DND-41 (cell line): ENCODE data around the gene RUFY3.

ENCODE experiments used
- ATAC-seq: fragments of 200-7000 bp; cut with Tn5 transposase; 3 replicates; pipeline ENCODE4 v1.9.1; 2021; ENCODE audit warnings: low read depth; ENCODE audit not compliant: insufficient read depth
- DNase-seq: peaks from one replicate; pipeline ENCODE4 v3.0.0-alpha.2; 2020
- H2AFZ ChIP-seq: 2 replicates; pipeline ENCODE4 v1.6.0; 2012; ENCODE audit warnings: low read depth, low read length
- H3K27ac ChIP-seq: 2 replicates; pipeline ENCODE4 v1.5.1; 2012; ENCODE audit warnings: low read length, inconsistent platforms
- H3K27me3 ChIP-seq: fragments of 200-600 bp; sonication (generic); 2 replicates; pipeline ENCODE4 v1.6.0; 2012; ENCODE audit warnings: low read length, mild to moderate bottlenecking, inconsistent platforms; ENCODE audit not compliant: insufficient read depth, poor library complexity
- H3K36me3 ChIP-seq: 2 replicates; pipeline ENCODE4 v1.5.1; 2012; ENCODE audit warnings: low read length, inconsistent platforms; ENCODE audit not compliant: insufficient read depth
- H3K4me1 ChIP-seq: 2 replicates; pipeline ENCODE4 v1.5.1; 2012; ENCODE audit warnings: mild to moderate bottlenecking, low read length; ENCODE audit not compliant: insufficient read depth
- H3K4me2 ChIP-seq: 2 replicates; pipeline ENCODE4 v1.6.0; 2012; ENCODE audit warnings: mild to moderate bottlenecking, moderate library complexity, low read length, inconsistent platforms; ENCODE audit not compliant: insufficient read depth
- H3K4me3 ChIP-seq, 2 experiments: fragments of 200-600 bp in 1 of 2; shearing (Covaris generic) in 1 of 2; 2 replicates each; pipeline ENCODE4 v1.5.1; 2012 to 2016; ENCODE audit warnings: inconsistent platforms in 2 of 2, low read length in 2 of 2, mild to moderate bottlenecking in 2 of 2, low read depth in 1 of 2, moderate library complexity in 1 of 2
- H3K79me2 ChIP-seq: 2 replicates; pipeline ENCODE4 v1.6.0; 2012; ENCODE audit warnings: low read length, inconsistent platforms; ENCODE audit not compliant: insufficient read depth
- H3K9ac ChIP-seq: 2 replicates; pipeline ENCODE4 v1.6.0; 2012; ENCODE audit warnings: low read depth, mild to moderate bottlenecking, inconsistent platforms, low read length, moderate library complexity
- H3K9me3 ChIP-seq: 2 replicates; pipeline ENCODE4 v1.5.1; 2012; ENCODE audit warnings: low read length, moderate library complexity, mild to moderate bottlenecking, inconsistent platforms; ENCODE audit not compliant: insufficient read depth, severe bottlenecking
- H4K20me1 ChIP-seq: 2 replicates; pipeline ENCODE4 v1.6.0; 2012; ENCODE audit warnings: low read length; ENCODE audit not compliant: insufficient read depth
- CTCF ChIP-seq: IDR thresholded peaks from 2 replicates; pipeline ENCODE4 v1.5.1; 2012; ENCODE audit warnings: borderline replicate concordance, low read length, moderate library complexity, mild to moderate bottlenecking; ENCODE audit not compliant: poor library complexity, severe bottlenecking; ENCODE audit errors: extremely low read depth
- EZH2 ChIP-seq: IDR thresholded peaks from 3 replicates; pipeline ENCODE4 v1.6.1; 2012; ENCODE audit warnings: borderline replicate concordance, low read depth, mild to moderate bottlenecking, moderate library complexity, low read length, inconsistent platforms; ENCODE audit not compliant: severe bottlenecking

The RUFY3 gene

GRCh38 chr4:70788733-70789132 lies 67.0 kb downstream of the RUFY3 start:
- Histone ChIP-seq H4K20me1 (no peaks in the 10 kb centered on the region), H3K27me3 (no peaks in the 10 kb centered on the region), H3K4me1 (no peaks in the 10 kb centered on the region), H3K4me2 (no peak overlapping the region), H3K27ac (no peak overlapping the region), H3K79me2 (no peaks in the 10 kb centered on the region; the same call in 1 of the 2 replicates), H3K9ac (no peak overlapping the region), H3K36me3 (peaks cover 94% of the 10 kb centered on the region), H2AFZ (no peak overlapping the region), H3K9me3 (no peaks in the 10 kb centered on the region), H3K4me3 (no peak overlapping the region)
- DNase-seq, result no peak
- TF ChIP-seq EZH2, result no peak
- TF ChIP-seq CTCF, result no peak
- no peak for ATAC-seq

- no peaks in the 10 kb centered on the region for H3K9me3 ChIP-seq
- no peak overlapping the region for H3K4me3 ChIP-seq
- no peaks in the 10 kb centered on the region for H4K20me1 ChIP-seq
- H3K9ac ChIP-seq, result no peak overlapping the region
- DNase-seq, result no peak
- H3K27me3 ChIP-seq, result no peaks in the 10 kb centered on the region
- TF ChIP-seq EZH2, result no peak
- H3K36me3 ChIP-seq, result peaks cover 97% of the 10 kb centered on the region
- H3K4me2 ChIP-seq, result no peak overlapping the region
- H2AFZ ChIP-seq, result no peak overlapping the region
- H3K4me1 ChIP-seq, result no peaks in the 10 kb centered on the region
- no peaks in the 10 kb centered on the region for H3K79me2 ChIP-seq
- ATAC-seq, result no peak
- H3K27ac ChIP-seq, result no peak overlapping the region
Measured at GRCh38 chr4:70793626-70794025, 71.9 kb downstream of the RUFY3 start.

- H3K4me3 ChIP-seq, result no peak overlapping the region
- H4K20me1 ChIP-seq, result no peaks in the 10 kb centered on the region
- DNase-seq, result no peak
- no peaks in the 10 kb centered on the region for H3K79me2 ChIP-seq
- H3K9me3 ChIP-seq, result no peaks in the 10 kb centered on the region
- H3K9ac ChIP-seq, result no peak overlapping the region
- H3K4me1 ChIP-seq, result no peaks in the 10 kb centered on the region
- H3K27me3 ChIP-seq, result no peaks in the 10 kb centered on the region
- H3K27ac ChIP-seq, result peak overlapping the region; percentile 58; the same call in 1 of the 2 replicates
- peak; percentile 64 for ATAC-seq
- no peak overlapping the region for H3K4me2 ChIP-seq
- no peak overlapping the region for H2AFZ ChIP-seq
- H3K36me3 ChIP-seq, result peaks cover 77% of the 10 kb centered on the region
- TF ChIP-seq CTCF (no peak), EZH2 (no peak)
Measured at GRCh38 chr4:70801265-70801809, 79.6 kb downstream of the RUFY3 start.

- H4K20me1 ChIP-seq, result no peaks in the 10 kb centered on the region
- no peak overlapping the region for H2AFZ ChIP-seq
- no peaks in the 10 kb centered on the region for H3K9me3 ChIP-seq
- DNase-seq (no peak), ATAC-seq (no peak)
- H3K36me3 ChIP-seq, result peaks cover 75% of the 10 kb centered on the region
- H3K4me3 ChIP-seq, result no peak overlapping the region
- no peaks in the 10 kb centered on the region for H3K27me3 ChIP-seq
- H3K9ac ChIP-seq, result no peak overlapping the region
- H3K4me1 ChIP-seq, result no peaks in the 10 kb centered on the region
- no peak overlapping the region for H3K4me2 ChIP-seq
- no peaks in the 10 kb centered on the region for H3K79me2 ChIP-seq
- H3K27ac ChIP-seq, result no peak overlapping the region
- TF ChIP-seq CTCF (no peak), EZH2 (no peak)
Measured at GRCh38 chr4:70802928-70803580, 81.3 kb downstream of the RUFY3 start.
